HepG2 (cell line): ENCODE data around the gene XRN1.

Experiments
- ASH2L ChIP-seq: fragments of 300-600, 200-600 bp; sonication (generic); IDR thresholded peaks from 2 replicates; pipeline ENCODE4 v1.7.0; 2017; ENCODE audit warnings: low read depth, mild to moderate bottlenecking, moderate library complexity, mixed read lengths, low read length; ENCODE audit not compliant: insufficient read length
- MED1 ChIP-seq: sonication (generic); formaldehyde crosslinking; IDR thresholded peaks from 2 replicates; pipeline ENCODE4 v1.4.0; 2020; ENCODE audit warnings: missing genetic modification reagents
- MLX ChIP-seq: IDR thresholded peaks from 2 replicates; pipeline ENCODE4 v1.6.1; 2016
- SRF ChIP-seq: IDR thresholded peaks from 2 replicates; pipeline ENCODE4 v1.6.1; 2011; ENCODE audit warnings: mild to moderate bottlenecking, low read depth, low read length, moderate library complexity
- TCF7L2 ChIP-seq: IDR thresholded peaks from 2 replicates; pipeline ENCODE4 v1.6.1; 2011; ENCODE audit warnings: mild to moderate bottlenecking, low read depth, low read length, moderate library complexity
- THAP11 ChIP-seq: IDR thresholded peaks from 2 replicates; pipeline ENCODE4 v1.6.1; 2016; ENCODE audit warnings: missing biosample characterization, missing genetic modification reagents
- ZNF260 ChIP-seq: sonication (generic); formaldehyde crosslinking; IDR thresholded peaks from 2 replicates; pipeline ENCODE4 v1.4.0; 2020; ENCODE audit warnings: missing genetic modification reagents, low read depth, mild to moderate bottlenecking, borderline replicate concordance
- ZNF878 ChIP-seq: sonication (generic); formaldehyde crosslinking; IDR thresholded peaks from 2 replicates; pipeline ENCODE4 v1.8.1; 2023; ENCODE audit warnings: mild to moderate bottlenecking, missing genetic modification reagents, moderate library complexity
- TF ChIP-seq, protein P1 (sequence below): sonication (generic); formaldehyde crosslinking; IDR thresholded peaks from 2 replicates; pipeline ENCODE4 v1.4.0; 2020; ENCODE audit warnings: missing genetic modification reagents
- TF ChIP-seq, protein P2 (sequence below): sonication (generic); formaldehyde crosslinking; IDR thresholded peaks from 2 replicates; pipeline ENCODE4 v1.5.0; 2020; ENCODE audit warnings: mild to moderate bottlenecking, missing genetic modification reagents, moderate library complexity

DNA sequence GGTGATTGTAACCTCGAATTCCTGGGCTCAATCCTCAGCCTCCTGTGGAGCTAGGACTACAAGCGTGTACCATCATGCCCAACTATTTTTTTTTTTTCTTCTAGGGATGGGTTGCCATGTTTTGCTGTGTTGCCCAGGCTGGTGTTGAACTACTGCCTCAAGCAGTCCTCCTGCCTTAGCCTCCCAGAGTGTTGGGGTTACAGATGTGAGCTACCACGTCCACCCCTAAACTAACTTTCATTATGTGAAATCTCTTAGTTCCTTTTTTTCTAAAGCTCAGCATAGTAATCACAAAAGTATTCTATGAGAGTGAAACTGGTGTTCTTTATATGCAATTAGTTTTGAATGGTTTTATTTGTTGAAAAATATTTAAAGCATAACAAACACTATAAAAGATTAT, 92.1 kb downstream of the XRN1 start:
- no peak for TF ChIP-seq TCF7L2
- no peak for TF ChIP-seq SRF
- no peak for TF ChIP-seq MED1
- TF ChIP-seq MLX (CRISPR knock-in tag) = no peak
- no peak for TF ChIP-seq THAP11
- no peak for TF ChIP-seq ZNF260 (CRISPR knock-in tag)
- no peak for TF ChIP-seq ASH2L
- TF ChIP-seq, protein P1, sequence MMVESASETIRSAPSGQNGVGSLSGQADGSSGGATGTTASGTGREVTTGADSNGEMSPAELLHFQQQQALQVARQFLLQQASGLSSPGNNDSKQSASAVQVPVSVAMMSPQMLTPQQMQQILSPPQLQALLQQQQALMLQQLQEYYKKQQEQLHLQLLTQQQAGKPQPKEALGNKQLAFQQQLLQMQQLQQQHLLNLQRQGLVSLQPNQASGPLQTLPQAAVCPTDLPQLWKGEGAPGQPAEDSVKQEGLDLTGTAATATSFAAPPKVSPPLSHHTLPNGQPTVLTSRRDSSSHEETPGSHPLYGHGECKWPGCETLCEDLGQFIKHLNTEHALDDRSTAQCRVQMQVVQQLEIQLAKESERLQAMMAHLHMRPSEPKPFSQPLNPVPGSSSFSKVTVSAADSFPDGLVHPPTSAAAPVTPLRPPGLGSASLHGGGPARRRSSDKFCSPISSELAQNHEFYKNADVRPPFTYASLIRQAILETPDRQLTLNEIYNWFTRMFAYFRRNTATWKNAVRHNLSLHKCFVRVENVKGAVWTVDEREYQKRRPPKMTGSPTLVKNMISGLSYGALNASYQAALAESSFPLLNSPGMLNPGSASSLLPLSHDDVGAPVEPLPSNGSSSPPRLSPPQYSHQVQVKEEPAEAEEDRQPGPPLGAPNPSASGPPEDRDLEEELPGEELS (CRISPR knock-in tag) = no peak
- no peak for TF ChIP-seq ZNF878
- TF ChIP-seq, protein P2, sequence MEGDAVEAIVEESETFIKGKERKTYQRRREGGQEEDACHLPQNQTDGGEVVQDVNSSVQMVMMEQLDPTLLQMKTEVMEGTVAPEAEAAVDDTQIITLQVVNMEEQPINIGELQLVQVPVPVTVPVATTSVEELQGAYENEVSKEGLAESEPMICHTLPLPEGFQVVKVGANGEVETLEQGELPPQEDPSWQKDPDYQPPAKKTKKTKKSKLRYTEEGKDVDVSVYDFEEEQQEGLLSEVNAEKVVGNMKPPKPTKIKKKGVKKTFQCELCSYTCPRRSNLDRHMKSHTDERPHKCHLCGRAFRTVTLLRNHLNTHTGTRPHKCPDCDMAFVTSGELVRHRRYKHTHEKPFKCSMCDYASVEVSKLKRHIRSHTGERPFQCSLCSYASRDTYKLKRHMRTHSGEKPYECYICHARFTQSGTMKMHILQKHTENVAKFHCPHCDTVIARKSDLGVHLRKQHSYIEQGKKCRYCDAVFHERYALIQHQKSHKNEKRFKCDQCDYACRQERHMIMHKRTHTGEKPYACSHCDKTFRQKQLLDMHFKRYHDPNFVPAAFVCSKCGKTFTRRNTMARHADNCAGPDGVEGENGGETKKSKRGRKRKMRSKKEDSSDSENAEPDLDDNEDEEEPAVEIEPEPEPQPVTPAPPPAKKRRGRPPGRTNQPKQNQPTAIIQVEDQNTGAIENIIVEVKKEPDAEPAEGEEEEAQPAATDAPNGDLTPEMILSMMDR = no peak
